GM12872 (cell line): Measurements from ENCODE around the gene FOS.

Experiments
- TF ChIP-seq, protein P1 (sequence below): IDR thresholded peaks from 3 replicates; pipeline ENCODE4 v1.5.1; 2011; ENCODE audit warnings: low read depth, mild to moderate bottlenecking, low read length, moderate library complexity; ENCODE audit not compliant: insufficient read depth

Gene FOS

DNA sequence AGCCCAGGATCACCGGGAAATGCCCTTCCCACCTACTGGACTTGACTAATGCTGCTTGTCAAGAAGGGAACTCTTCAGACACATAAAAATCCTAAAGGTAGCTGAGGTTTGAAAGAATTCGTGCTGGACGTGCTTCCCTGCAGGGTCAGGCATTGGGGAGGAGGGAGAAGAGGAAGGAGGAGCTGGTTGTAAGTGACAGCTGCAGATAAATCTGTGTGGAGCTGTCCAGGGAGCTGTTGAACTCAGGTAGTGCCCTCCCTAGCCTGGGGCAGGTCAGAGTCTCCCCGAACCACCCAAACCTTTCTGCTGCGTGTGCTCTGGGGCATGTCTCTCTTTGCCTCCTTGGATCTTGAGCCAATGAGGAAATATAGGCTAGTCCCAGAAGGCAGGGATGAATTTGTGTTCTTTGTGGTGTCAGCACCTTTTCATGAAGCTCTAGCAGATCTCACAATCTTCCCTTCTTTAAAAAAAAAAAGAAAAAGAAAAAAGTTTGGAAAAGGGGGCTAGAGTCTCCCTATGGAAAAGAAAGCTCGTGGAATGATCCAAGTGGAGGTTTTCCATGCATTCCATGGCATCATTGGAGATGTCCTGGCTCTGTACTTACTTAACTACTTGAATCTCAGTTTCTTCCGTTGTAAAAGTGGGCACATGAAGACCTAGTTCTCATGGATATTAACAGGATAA, 23.6 kb upstream of the FOS start:
- TF ChIP-seq, protein P1, sequence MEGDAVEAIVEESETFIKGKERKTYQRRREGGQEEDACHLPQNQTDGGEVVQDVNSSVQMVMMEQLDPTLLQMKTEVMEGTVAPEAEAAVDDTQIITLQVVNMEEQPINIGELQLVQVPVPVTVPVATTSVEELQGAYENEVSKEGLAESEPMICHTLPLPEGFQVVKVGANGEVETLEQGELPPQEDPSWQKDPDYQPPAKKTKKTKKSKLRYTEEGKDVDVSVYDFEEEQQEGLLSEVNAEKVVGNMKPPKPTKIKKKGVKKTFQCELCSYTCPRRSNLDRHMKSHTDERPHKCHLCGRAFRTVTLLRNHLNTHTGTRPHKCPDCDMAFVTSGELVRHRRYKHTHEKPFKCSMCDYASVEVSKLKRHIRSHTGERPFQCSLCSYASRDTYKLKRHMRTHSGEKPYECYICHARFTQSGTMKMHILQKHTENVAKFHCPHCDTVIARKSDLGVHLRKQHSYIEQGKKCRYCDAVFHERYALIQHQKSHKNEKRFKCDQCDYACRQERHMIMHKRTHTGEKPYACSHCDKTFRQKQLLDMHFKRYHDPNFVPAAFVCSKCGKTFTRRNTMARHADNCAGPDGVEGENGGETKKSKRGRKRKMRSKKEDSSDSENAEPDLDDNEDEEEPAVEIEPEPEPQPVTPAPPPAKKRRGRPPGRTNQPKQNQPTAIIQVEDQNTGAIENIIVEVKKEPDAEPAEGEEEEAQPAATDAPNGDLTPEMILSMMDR: no peak

DNA sequence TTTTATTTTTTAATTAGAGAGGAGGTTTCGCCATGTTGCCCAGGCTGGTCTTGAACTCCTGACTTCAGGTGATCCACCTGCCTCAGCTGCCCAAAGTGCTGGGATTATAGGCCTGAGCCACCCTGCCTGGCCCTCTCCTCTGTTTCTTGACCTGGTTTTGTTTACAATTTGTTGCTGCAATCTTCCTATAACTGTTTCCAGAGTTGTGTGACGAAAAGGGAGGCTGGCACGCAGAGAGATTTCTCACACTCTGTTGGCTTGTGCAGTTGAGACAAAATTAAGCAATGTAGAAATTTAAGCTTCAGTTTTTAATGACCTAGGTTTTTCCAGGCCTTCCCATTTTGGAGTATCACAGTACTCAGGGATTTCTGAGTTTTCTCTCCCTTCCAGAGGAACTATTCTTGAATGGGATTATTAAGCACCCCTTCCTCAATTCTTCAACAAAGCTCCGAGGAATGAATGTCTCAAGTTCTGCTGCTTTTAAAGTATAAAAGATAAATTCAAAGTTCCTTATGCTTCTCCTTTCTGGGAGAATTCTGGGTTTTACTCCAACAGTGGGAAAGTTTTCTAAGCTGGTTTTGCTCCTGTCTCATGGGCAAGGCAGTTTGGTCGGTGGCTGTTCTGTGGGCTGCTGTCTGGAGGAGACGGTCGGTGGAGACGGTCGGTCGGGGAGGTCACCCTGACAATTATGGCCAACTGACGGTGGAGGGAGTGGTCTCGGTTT, 20.4 kb upstream of the FOS start:
- TF ChIP-seq, protein P1: no peak

DNA sequence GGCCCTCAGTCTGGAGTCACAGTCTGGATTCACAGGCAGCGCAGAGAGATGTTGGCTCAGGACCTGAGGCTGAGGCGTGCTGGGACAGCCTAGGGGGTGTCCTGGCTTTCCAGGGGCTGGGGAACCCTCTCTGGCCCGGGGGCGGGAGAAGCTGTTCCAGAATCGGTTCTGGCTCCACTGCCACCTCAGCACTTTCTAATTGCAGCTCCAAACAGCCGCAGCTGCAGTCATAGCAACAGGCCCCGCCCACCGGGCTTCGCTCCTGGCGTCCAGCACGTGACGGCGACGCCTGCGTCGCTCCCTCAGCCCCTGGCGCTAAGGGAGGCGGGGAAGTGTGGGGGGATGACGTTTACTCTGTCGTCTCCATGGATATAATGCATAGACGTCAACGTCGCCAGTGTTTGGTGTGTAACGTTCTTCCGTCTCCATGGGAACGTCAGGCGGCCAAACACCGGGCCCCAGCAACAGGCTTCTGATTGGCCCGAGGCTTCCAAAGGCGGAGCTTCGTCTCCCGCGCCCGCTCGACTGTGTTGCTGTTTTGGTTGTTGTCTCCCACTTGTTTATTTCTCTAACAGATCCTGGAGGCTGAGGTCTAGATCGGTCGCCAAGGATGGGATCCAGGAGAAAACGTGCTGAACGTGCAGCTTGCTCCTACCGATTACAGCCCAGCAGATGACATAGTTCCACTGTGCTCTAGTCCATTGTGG, 19.7 kb upstream of the FOS start:
- TF ChIP-seq, protein P1: no peak

DNA sequence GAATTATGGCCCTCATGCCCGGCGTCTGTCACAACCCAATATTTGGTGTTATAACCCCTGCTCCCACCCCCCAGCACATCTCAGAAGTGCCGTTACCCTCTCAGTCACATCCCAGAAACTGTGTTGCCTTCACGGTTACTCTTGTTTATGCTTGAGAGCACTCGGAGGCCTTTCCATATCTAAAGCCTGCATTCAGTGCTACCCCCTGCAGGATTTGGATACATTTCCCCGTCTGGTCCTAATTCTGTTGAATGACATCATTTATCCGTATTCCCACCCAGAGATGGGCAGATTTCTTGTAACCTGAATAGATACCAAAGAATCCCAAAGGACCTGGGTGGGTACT, 19.1 kb upstream of the FOS start:
- TF ChIP-seq, protein P1: peak; percentile 4; the same call in 1 of the 3 replicates

DNA sequence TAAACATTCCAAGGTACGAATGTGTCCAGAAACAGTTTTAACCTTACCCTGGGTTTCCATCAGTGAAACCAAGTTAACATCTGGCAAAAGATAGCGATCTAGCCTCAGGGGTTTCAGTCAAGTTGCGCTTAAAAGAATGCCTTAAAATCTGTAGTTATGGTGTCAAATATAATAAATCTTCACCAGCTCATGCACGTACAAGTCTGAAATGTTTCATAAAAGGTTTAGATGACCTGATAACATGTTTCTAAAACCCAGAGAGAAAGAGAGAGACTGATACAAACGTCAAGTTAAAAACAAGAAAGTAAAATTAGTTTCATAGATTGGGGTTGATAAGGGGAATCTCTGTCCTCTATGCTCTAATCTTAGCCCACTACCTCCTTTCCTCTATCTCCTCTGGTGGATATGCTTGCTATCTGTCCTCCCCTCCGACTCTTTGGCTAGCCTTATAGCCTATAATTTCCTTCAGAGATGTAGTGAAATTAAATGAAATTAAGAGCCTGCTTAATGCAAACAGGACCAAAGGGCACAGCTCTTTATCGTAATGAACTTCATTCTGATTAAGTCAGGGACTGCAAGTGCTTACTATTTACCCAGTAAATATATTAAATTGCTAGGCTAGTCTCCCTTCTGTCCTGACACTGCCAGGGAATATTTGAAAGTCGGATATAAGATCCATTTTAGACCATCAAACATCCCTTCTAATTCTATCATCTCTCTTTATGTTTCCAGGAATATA, 18.4 kb upstream of the FOS start:
- TF ChIP-seq, protein P1: no peak

DNA sequence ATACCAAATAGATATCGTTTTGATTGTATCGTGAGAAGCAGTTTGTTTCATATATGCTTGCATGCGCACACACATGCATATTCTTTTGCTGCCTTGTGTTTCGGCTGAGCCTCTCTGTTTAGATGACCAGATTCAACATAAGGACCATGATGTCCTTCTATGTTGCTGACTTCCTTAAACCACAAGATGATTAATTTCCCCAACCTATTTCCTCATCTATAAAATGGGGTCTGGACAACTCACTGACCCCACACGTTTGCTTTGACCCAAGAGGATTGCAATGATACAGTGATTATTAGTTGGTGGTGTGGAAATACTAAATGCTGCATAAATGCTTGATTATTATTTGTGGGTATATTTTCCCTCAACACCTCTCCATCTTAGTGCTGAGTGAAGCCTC, 16.8 kb upstream of the FOS start:
- TF ChIP-seq, protein P1: no peak

DNA sequence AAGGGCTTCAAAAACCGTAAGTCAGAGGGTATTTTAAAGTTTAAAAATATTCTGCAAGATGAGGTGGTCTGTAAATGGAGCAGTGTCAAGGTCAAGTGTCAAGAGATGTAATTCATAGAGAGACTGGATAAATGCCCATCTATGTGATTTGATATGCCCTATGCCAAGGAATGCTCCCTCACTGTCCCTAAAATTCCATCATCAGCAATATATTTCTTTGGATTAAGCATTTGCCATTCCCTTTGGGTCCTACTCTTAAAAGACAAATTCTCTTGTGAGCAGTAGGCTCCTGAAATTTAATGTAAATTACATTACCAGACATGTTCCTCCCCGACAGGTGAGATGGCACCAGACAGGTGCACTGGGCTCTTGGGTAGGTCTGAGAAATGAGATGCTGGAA, 16.0 kb upstream of the FOS start:
- TF ChIP-seq, protein P1: no peak
